AG04450 (cell line): ENCODE measurements around the gene COA7. TPM values are rescaled to one million over a fixed set of nuclear protein-coding genes. Genes with fewer than 3 reads are reported as not detected.
A peak's percentile ranks its signal among the peaks of the same experiment; 100 is the strongest.
"Not testable (repeated sequence)": the region's sequence is repeated elsewhere in the genome, so short reads cannot be mapped to it uniquely, and the experiment has no call there.

ENCODE experiments used
- CTCF ChIA-PET: fragments of 300-600, 350-600 bp; formaldehyde crosslinking; extraction: SDS; loops from one replicate; lab custom pipeline; 2022; ENCODE audit warnings: antibody characterized with exemption, inconsistent platforms; lab: Charles Lee
- POLR2A ChIA-PET: fragments of 350-600 bp; formaldehyde crosslinking; extraction: SDS; loops from one replicate; lab custom pipeline; 2021; ENCODE audit warnings: antibody characterized with exemption, inconsistent platforms; lab: Yijun Ruan, JAX
- DNase-seq: peaks from one replicate; pipeline ENCODE4 v3.0.0-alpha.2; 2011; ENCODE audit warnings: low read depth, low spot score
- H3K27ac ChIP-seq: one replicate; pipeline ENCODE4 v1.5.1; 2012; ENCODE audit warnings: low read depth, low read length, control low read depth
- H3K27me3 ChIP-seq: one replicate; pipeline ENCODE4 v1.6.0; 2012; ENCODE audit warnings: low read length; ENCODE audit not compliant: control insufficient read depth, insufficient read depth
- H3K4me3 ChIP-seq: 2 replicates; pipeline ENCODE4 v1.5.1; 2011; ENCODE audit warnings: mild to moderate bottlenecking, low read depth, low read length, control low read depth
- H3K9me3 ChIP-seq: 2 replicates; pipeline ENCODE4 v1.5.1; 2012; ENCODE audit warnings: low read length; ENCODE audit not compliant: control insufficient read depth, insufficient read depth
- CTCF ChIP-seq: IDR thresholded peaks from 2 replicates; pipeline ENCODE4 v1.5.1; 2011; ENCODE audit warnings: low read depth, low read length, control low read depth, inconsistent platforms
- polyA plus RNA-seq: library from polyadenylated mRNA; depleted of rRNA; stranded (reverse); fragments of >200 nt; gene quantifications from 2 replicates; pipeline ENCODE4 v1.2.3, GENCODE V29; 2011

The COA7 gene
- polyA plus RNA-seq, 1 experiment, result 12.0 TPM

- H3K27ac ChIP-seq, H3K4me3 ChIP-seq, DNase-seq, H3K9me3 ChIP-seq, H3K27me3 ChIP-seq: not testable (repeated sequence)
- peak; percentile 85 for TF ChIP-seq CTCF
- CTCF ChIA-PET, result interaction anchor here (0.6 to 1.4 kb wide), 21 partner anchors 9 to 560 kb away, joined by 3 to 12 read pairs (median 4); partner anchors contain the start of gene CC2D1B
- POLR2A ChIA-PET, result interaction anchor here (0.7 kb wide), 1 partner anchor 133 kb away, joined by 6 read pairs; the partner anchor contains the start of gene TUT4
Observed at GRCh38 chr1:52686261-52686751, 11.8 kb downstream of the COA7 start.

GRCh38 chr1:52684545-52684944 lies 13.6 kb downstream of the COA7 start:
- Histone ChIP-seq H3K9me3 (no peaks in the 10 kb centered on the region), H3K27me3 (no peaks in the 10 kb centered on the region), H3K4me3 (no peak overlapping the region), H3K27ac (no peak overlapping the region)
- ChIA-PET CTCF (interaction anchor here (0.6 to 1.3 kb wide), 4 partner anchors 10 to 787 kb away, joined by 3 to 15 read pairs (median 3); no protein-coding TSS in a partner anchor), POLR2A (no interaction called here)
- no peak for DNase-seq
- no peak for TF ChIP-seq CTCF

- ChIA-PET CTCF (no interaction called here), POLR2A (no interaction called here)
- Histone ChIP-seq H3K27ac (no peak overlapping the region), H3K27me3 (no peaks in the 10 kb centered on the region), H3K9me3 (no peaks in the 10 kb centered on the region), H3K4me3 (no peak overlapping the region)
- TF ChIP-seq CTCF, result no peak
- no peak for DNase-seq
Observed at GRCh38 chr1:52683367-52683940, 14.7 kb downstream of the COA7 start.

- DNase-seq, result no peak
- H3K4me3 ChIP-seq, result no peak overlapping the region
- H3K27ac ChIP-seq, result no peak overlapping the region
- H3K9me3 ChIP-seq, result no peaks in the 10 kb centered on the region
- H3K27me3 ChIP-seq, result no peaks in the 10 kb centered on the region
- no peak for TF ChIP-seq CTCF
- ChIA-PET CTCF (no interaction called here), POLR2A (no interaction called here)
Observed at GRCh38 chr1:52681136-52681535, 17.0 kb downstream of the COA7 start.

GRCh38 chr1:52680353-52680752 lies 17.8 kb downstream of the COA7 start:
- DNase-seq, result no peak
- ChIA-PET POLR2A (no interaction called here), CTCF (interaction anchor here (0.6 kb wide), 1 partner anchor 60 kb away, joined by 5 read pairs; no protein-coding TSS in a partner anchor)
- H3K27ac ChIP-seq, result no peak overlapping the region
- no peak for TF ChIP-seq CTCF
- H3K9me3 ChIP-seq, result no peaks in the 10 kb centered on the region
- H3K4me3 ChIP-seq, result no peak overlapping the region
- no peaks in the 10 kb centered on the region for H3K27me3 ChIP-seq
